HG02678 (cell line): ENCODE measurements around the gene WHRN.

Experiments
- ATAC-seq: cut with Tn5 transposase; IDR thresholded peaks from one replicate; pipeline ENCODE4 v1.9.1; 2021; ENCODE audit warnings: mild to moderate bottlenecking, moderate library complexity; ENCODE audit not compliant: unreplicated experiment

Gene WHRN

GRCh38 chr9:114386361-114386885, 118.8 kb downstream of the WHRN start:
- ATAC-seq = no peak

DNA sequence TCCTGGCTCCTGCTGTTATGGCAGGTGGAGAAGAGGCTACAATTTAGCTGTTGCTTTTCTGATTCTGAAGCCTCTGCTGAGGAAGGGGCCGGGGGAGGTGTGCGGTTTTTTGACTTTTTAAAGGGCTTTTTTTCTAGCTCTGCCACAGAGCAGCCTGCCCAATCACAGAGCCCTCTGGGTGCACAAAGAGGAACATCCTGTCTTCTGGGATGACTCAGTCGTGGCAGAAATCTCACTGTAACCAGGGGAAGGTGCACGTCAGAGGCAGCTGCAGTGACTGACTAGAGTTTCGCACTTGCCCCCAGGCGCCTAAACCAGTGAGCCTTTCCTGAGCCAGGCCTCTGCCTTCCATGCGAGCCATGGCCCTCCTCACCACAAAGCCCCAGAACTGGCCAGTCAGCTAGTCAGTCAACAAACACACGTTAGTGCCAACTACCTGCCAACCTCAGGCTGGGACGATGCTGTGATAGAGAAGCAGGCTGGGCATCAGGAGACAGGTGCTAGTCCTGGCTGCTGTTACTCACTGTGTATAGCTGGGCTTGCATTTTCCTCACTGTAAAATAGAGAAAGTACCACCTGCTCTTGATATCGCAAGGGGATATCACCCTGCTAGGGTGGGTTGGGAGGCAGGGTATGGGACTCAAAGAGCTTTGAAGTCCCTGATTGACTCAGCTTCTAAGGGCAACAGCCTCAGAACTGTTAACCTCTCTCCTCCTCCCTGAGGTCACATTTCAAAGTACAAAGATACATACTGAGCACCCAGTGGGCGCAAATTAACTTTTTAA, 119.7 kb downstream of the WHRN start:
- ATAC-seq = peak; percentile 80

- ATAC-seq = no peak
Observed at GRCh38 chr9:114384836-114385396, 120.4 kb downstream of the WHRN start.

DNA sequence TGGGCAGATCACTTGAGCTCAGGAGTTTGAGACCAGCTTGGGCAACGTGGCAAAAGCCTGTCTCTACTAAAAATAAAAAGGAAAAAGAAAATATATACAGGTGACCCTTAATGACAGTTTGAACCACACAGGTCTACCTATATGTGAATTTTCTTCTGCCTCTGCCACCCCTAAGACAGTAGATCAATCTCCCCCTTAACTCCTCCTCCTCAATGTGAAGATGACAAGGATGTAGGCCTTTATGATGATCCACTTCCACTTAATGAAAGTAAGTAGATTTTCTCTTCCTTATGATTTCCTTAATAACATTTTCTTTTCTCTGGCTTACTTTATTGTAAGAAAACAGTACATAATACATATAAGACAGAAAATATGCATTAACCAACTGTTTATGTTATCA, 120.9 kb downstream of the WHRN start:
- no peak for ATAC-seq

GRCh38 chr9:114383521-114384231, 121.6 kb downstream of the WHRN start:
- no peak for ATAC-seq

DNA sequence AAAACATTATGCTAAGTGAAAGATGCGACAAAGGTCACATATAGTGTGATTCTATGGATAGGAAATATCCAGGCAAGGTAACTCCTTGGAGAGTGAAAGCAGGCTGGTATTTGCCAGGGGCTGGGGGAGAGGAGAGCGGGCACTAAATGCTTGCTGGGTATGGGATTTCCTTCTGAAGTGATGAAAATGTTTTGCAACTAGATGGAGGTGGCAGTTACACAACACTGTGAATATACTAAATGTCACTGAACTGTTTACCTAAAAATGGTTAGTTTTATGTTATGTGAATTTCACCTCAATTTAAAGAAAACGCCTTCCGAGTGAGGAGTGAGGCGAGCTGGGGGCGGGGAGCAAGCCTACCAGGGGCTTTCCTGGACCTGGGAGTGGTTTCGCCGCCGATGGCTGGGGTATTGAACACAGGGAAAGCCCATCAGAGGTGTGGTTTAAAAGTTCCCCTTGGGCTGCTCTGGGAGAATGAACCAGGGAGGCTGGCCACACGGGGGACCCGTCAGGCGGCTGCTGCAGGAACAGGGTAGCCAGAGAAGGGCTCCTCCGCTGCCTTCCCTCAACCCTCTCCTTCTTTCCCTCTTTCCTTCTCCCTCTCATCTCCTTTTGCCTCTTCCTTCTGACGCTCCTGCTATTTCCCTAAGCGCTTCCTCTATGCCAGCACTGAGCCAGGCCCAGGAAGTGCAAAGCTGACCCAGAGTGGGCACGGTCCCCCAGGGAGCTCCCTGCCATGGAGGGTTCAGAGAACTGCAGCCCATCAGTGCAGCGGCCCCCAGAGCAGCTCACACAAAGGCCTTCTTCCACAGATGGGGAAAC, 122.4 kb downstream of the WHRN start:
- ATAC-seq = peak; percentile 23

DNA sequence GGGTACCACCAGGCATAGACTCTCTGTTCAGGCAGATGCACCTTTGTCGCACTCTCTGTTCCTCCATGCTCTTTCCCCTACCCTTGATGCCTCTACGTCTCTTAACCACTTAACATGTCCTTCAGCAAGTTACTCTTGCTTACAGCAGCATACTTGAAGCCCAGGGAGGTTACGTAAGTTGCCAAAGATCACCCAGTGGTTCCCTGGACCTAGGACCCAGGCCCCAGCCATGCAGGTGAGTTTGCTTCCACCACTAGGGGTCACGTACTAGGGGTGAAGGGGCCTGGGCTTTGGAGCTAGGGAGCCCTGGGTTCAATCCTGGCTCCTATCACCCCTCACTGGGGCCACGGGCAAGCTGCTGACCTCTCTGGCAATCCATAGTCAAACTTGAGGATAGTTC, 126.4 kb downstream of the WHRN start:
- no peak for ATAC-seq

- no peak for ATAC-seq
Observed at GRCh38 chr9:114378016-114378415, 127.3 kb downstream of the WHRN start.

DNA sequence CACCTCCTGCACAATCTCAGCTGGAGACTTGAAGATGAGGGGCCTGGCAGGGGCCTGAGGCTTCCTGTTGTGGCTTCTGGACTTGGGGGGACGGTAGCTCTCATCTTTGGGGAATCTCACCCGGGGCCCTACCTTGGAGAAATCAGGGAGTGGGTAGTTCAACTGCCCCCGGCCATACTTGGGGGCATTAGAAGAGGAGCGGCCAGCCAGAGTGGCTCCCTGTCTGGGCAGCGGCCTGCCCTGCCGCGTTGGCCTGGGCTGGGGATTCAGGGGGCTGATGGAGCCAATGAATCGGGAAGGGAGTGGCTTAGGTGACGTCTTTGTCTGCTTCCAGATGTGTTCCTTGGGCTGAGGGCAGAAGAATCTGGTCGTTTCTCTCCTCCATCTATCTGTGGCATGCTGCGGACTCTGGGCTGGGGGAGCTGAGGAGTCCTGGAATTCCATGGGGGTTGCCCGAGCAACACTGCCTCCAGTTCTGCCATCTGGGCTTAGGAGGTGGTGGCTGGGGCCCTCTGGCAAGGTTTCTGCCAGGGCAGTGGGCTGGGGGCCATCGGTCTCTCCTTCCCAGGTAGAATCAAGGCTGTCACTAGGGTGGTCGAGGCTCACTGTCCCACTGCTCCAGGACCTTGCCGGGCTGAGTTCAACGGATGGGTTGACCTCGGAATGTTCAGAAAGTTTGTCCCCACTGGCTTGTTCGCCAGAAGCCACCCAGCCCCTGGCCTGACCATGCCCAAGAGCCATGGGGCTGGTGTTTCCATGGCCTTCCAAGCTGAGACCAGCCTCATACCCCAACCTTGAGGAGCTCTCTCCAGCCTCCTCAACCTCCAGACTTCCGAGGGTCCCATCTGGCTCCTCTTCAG, 128.5 kb downstream of the WHRN start:
- no peak for ATAC-seq

- ATAC-seq = no peak
Observed at GRCh38 chr9:114375386-114376175, 129.7 kb downstream of the WHRN start.

DNA sequence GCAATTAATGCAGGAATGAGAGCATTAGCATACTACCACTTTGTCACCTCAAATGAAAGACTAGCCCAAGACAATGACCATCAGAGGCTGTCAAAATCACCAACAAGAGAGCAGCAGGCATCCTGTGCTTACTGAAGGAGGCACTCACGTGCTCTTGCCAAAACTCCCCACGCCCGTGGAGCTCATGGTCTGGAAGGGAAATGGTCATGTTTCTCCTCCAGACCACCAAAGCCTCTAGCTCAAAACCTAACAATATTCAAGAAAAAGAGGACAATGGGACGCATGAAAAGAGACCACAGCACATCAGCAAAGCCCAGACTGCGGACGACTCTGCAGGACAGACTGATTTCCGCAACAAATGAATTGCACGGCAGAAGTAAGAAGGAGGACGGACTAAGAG, 130.3 kb downstream of the WHRN start:
- no peak for ATAC-seq

- ATAC-seq = no peak
Observed at GRCh38 chr9:114373960-114374730, 131.1 kb downstream of the WHRN start.

- ATAC-seq = peak; percentile 96
Observed at GRCh38 chr9:114372921-114373448, 132.3 kb downstream of the WHRN start.

GRCh38 chr9:114371973-114372917, 133.0 kb downstream of the WHRN start:
- ATAC-seq = peak; percentile 35

GRCh38 chr9:114371343-114371944, 133.8 kb downstream of the WHRN start:
- no peak for ATAC-seq

DNA sequence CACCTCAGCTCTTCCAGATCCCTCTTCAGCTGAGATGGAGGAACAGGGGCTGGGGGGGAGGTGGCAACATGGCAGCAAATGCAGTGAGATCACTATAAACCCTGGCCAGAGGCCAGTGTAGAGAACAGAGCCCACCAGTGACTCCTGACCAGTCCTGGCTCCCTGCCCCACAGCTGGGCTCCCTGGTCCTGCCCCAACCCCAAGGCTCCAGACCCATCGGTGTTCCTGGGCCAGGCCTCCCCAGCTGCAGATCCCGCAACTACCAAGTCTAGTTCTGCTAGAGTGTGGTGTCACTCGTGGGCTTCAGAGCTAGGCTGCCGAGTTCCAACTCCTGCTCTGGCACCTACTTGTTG, 134.3 kb downstream of the WHRN start:
- no peak for ATAC-seq
